Ramos (cell line): Measurements from ENCODE around the gene NTSR1.

Experiments
- in situ Hi-C: fragments of 300-500 bp; cut with MboI; formaldehyde crosslinking; loops from one replicate; pipeline ENCODE4 v1.14.3; 2022; ENCODE audit warnings: low sequenced_read_pairs; ENCODE audit not compliant: unreplicated experiment

The NTSR1 gene

DNA sequence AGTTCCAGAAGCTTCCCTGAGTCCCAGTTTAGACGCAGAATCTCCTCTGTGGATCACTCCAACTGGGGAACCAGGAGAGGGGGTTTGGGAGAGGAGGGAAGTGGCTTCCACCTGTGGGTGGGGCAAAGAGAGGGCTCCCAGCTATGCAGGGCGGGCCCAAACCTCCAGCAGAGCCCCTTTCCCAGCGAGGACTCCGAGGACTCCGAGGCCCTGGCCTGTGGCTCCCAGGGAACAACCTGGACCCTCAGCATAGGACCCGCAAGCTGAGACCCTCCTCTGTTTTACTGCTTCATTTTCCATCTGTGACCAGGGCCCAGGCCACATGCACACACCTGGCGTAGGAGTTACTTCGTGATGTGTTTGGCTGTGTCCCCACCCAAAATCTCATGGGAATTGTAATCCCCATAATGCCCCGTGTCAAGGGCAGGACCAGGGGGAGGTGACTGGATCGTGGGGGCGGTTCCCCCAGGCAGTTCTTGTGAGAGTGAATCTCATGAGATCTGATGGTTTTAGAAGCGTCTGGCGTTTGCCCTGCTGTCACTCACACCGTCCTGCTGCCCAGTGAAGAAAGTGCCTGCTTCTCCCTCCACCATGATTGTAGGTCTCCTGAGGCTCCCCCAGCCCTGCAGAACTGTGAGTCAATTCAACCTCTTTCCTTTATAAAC, 27.9 kb downstream of the NTSR1 start:
- in situ Hi-C loops, result no loop called here

DNA sequence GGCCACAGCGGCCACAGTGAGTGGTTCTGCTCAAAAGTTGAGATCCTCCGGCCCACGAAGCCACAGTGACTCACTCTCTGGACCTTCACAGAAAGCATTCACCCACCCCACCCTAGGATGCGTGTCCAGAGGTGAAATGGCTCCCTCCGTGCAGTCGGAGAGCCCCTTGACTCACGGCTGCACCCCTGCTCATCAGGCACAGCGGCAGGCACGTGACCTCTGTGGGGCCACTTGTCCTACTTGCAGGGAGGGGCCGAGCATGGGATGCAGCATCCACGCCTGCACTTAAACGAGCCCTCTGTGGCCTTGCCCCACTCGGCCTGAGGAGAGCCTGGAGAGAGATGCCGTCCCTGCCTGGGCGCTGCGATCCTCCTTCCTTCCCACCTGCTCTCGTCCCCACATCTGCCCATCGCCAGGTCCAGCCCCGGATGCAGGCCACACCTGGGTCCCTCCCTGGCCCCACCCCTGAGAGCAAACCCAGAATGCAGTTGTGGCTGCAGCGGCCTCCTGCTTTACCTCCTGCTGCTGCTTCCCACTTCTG, 28.7 kb downstream of the NTSR1 start:
- in situ Hi-C loops, result no loop called here

DNA sequence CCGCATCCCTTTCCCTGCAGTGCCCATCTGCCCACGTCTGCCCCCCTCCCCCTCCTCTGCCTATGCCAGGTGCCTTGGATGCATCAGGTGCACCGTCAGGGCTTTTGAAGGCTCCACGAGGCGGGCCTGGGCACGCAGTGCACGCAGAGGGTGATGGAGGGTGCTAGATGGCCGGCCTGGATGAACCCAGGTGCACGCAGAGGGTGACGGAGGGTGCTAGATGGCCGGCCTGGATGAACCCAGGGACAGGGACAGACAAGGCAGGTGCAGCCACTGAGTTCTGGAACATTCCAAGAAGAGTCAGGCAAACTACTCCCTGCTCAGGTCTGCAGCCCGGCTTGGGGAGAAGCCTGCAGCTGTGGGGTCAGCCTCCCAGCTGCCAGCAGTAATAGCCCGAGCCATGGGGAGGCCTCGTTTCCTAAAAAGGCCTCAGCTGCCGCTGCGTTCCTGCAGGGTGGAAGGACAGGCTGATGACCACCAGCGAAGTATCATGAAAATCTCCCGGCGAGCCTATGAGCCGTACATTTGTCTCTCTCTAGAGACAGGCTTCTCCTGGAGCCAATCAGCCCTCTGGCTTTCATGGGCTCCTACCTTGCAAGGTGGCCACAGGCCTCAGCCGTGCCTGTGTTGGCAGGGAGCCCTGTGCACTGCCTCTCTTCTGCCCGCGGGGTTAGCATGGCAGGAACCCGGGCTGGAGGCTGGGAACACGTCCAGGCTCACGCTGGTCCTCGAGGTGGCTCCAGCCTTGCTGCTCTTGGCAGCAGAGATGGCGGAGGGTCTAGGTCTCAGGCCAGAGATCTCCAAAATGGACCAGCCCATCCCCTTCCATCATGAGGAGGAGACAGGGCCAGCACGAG, 29.6 kb downstream of the NTSR1 start:
- in situ Hi-C loops, result no loop called here

DNA sequence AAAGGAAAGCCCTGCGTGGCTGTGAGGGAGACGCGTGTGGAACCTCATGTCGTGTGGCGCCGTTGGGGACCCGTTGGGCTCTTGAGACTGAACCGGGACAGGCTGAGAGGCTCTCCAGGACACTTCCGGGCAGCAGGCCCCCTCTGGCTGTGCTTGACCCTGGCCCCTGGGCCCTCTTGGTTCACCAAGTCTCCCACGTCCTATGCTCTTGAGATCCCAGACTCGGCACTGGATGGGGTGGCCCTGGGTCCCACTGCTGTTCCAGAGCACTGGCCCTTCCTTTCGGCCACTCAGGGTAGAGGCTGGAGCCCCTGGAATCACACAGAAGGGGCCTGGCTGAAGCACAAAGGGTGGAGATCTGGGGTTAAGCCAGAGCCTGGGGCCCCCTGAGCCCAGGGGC, 30.4 kb downstream of the NTSR1 start:
- in situ Hi-C loops, result no loop called here

DNA sequence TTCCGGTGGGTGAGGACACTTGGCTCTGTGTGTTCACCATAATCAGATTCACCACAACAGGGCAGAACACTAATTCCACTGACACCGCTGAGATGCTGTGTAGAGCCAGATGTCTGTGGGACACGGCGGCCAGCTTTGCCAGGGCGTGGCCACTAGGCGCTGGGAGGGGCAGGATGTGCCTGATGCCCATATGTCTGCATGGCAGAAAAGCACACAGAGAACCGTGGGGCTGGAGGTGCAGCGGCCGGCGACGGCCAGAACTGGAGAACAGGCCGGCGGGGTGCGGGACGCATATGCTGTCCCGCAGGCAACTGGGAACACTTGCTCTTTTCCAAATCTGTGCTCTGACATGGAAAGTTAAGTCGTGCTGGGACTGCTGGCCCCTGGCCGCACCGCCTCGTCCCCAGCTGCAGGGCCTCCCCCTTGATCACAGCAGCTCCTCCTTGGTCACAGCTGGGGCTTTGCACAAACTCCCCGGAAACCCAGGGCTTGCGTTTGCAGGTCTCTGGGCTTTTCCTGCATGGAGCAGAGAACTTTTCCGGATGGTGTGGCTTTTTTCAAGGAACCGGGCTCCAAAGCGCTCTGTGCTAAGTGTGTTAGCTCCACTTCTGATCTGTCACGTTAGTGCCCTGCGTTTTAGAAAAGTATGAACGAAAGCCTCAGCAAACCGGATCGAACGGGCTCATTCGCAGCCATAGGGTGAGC, 31.1 kb downstream of the NTSR1 start:
- in situ Hi-C loops, result no loop called here

DNA sequence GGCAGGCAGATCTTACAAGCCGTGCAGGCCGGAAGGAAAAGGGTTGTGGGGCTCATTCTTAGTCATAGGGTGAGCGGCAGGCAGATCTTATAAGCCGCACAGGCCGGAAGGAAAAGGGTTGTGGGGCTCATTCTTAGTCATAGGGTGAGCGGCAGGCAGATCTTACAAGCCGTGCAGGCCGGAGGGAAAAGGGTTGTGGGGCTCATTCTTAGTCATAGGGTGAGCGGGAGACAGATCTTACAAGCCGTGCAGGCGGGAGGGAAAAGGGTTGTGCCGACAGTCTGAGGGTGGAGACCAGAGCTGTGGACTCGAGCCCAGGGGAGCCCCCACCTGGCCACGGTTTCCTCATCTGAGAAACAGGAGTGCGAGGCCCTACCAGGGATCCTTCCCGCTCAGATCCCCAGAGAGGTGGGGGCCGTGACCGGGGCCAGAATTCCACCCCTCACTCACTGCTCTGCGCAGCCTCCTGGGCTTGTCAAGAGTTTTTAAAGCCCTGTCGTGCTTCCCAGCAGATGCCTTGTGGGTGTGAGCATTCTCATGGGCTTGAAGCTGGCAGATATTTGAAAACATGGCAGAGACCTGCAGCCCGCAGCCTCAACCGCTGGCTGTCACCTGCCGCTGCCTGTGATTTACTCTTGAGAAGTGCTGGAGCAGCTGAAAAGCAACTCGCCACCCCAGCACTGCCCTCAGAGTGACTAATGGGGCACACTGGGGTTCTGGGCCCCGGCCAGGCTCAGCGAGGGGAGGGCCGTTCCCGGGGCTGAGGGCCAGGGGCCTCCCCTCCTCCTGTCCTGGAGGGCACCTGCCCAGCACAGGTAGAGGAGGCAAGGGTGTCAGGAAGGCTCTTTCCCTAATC, 31.9 kb downstream of the NTSR1 start:
- in situ Hi-C loops, result no loop called here

DNA sequence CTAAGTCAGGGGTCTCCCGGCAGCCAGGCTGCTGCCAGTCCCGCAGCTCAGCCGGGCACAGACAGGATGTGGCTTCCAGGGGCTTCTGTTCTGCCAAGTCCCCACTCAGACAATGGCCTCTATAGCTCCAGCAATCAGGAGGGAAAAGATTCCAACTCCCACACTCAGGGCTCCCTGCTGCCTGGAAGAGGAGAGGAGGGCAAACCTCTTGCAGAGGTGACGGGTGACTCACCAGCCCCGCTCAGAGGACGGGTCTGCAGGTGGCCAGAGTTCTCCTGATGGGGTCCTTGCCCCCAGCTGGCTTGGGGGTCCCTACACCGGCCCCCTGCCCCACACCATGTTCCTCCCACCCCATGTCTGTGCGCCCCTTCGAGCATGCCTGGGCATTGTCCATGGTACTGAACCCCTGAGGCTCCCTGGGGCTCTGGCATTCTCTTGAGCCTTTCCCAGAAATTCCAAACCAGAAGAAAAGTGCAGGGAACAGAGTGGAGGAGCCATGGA, 32.6 kb downstream of the NTSR1 start:
- in situ Hi-C loops, result no loop called here

DNA sequence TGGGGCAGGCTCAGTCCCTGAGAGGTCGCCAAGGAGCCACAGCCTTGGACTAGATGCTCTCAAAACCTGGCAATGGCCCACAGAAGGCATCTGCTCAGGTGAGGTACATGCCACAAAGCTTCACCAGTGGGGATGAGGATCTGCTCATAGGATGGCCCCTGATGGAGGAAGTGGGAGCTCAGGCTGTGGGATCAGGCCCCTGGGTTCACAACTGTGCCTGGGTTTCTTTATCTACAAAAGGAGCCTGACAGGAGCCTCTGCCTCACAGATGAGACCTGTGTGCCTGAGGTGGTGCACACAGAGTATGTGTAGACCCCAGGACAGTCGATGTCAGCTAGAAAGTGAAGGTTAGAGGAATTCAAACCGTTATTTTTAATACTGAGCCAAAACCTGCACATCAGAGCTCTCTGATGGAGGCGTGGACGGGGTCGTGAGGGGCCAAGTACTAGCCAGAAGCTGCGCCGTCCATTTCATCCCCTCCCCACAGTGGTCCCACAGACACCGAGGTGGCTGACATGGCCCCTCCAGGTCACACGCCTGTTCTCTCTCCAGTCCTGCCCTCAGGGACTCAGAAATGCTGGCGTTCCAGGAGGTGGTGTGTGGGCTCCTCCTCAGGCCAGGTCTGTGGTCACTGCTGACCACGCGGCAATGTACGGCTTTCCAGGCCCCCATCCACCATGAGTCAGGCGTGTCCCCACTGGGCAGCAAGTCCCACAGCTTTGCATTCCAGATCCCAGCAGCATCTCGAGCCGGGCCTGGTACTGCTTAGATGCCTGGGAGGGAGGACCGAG, 33.3 kb downstream of the NTSR1 start:
- in situ Hi-C loops, result no loop called here

DNA sequence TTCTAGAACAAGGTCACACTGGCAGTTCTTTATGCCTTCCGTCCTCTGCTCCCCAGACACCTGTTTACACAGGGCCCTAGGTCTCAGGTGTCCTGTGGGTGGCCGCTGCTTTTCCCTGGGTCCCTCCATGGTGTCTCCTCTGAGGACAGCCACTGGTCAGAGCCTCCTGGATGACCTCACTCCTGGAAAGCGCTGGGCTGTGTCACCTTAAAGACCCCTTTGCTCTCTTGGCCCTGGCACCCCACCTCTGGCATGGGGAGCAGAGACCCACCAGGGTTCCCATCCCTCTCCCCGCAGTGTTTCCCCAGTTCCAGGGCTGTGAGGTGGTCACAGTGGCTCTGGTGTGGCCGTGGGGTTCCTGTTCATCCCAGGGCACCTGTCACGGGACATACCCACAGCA, 33.9 kb downstream of the NTSR1 start:
- in situ Hi-C loops, result no loop called here

DNA sequence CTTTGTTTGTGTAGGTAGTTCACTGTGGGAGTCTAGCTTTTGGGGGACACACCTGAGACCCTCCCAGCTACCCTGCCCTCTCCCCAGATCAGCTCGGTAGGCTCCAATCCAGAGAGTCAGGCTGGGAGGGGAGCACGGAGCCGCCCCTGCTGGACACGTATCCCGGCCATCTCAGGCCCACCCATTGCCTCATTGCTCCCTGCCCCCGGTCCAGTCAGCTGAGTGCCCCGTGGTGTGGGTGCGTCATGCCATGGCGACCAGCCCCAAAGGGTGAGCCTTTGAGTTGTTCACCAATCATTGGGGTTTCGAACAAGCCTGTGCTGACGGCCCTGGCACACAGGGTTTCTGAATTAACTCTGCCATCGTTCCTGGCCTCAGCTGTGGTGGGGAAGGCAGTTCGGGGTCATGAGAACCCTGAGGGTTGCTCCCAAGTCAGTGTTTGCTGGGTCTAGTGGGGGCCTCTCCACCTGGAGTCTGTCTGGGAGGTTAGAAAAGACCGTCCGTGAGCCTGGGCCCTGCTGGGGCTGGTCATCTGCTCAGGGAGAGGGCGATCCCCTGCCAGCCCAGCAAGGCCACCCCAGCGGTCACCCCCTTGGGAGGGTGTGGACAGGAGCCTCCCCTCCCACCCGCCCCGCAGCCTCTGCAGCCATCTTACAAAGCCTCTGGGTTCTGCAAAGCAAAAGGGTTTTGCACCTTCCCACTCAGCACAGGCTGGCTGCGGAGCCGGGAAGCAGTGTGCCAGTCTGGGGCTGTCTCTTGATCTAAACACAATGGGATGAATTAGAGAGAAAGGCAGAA, 34.5 kb downstream of the NTSR1 start:
- in situ Hi-C loops, result no loop called here

DNA sequence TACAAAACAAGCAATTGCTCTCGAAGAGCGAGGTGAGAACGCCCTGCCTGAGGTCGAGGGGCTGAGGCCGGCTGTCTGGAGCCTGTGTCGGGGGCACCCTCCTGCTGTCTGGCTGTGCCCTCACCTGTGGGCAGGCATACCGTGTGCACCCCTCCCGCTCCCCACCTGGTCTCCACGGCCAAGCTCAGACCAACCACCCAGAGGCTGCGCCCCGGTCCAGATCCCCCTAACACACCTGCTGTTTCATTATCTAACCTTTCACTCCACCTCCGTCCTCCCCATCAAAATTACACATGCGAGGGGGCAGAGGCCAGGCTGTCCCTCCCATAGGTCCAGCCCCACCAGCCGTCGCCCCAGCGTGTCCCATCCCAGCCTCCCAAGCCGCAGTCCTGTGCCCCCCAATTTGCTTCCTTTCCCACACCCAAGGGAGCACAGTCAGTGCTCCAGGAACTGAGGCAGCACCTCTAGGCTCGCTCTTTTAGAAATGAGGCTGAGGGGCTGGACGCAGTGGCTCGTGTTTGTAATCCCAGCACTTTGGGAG, 35.2 kb downstream of the NTSR1 start:
- in situ Hi-C loops, result no loop called here

DNA sequence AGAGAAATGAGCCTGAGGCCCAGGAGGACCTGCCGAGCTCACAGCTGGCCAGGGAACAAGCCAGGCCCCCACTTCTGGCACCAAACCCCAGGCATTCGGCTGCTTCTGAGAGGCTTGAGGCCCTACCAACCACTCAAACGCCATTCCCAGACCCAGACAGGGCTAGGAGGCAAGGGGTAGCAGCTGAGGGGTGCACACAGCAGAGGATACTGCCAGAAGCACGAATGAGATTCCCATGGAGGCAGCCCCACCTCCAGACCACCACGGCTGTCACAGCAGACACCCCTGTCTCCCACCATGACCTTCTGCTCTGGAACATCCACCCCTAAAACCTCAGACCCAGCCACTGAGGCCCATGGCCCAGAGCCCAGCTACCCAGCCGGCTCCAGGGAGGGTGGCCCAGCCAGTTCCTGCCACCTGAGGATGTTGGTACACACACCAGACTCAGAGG, 36.1 kb downstream of the NTSR1 start:
- in situ Hi-C loops, result no loop called here

DNA sequence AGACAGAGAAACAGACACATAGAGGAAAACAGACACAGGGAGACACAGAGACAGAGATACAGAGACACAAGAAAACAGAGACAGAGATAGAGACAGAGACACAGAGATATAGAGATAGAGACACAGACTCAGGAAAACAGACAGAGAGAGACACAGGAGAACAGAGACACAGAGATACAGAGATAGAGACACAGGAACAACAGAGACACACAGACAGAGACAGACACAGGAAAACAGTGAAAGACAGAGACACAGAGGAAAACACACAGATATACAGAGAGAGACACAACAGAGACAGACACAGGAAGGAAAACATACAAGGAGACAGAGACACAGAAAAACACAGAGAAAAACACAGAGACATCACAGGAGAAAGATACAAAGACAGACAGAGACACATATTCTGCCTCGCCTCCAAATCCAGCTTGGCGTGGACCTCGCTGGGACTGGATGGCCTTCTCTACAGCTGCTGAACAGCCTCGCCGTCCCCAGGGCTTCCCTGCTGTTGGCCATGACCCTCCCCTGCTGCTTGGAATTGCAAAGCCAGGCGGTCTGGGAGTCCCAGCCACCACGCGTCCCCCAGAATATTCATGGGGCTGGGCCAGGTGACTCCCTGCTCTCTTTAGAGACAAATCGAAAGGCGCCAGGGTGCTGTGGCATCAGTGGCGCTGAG, 36.8 kb downstream of the NTSR1 start:
- in situ Hi-C loops, result no loop called here

DNA sequence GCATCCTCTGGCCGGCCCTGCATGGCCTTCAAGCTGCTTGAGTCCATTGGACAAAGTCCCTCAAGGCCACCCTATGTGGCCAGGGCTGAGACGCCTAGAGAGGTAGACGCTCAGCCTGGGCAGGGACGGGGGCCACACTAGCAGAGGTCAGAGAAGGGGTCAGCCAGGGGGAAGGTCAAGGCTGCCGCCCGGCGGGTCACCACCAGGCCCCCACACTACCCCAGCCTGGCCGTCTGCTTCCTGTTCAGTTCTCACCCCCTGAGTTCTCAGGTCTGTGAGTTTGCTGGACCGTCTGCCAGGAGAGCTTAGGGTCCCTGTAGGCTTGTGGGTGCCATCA, 37.3 kb downstream of the NTSR1 start:
- in situ Hi-C loops, result no loop called here

DNA sequence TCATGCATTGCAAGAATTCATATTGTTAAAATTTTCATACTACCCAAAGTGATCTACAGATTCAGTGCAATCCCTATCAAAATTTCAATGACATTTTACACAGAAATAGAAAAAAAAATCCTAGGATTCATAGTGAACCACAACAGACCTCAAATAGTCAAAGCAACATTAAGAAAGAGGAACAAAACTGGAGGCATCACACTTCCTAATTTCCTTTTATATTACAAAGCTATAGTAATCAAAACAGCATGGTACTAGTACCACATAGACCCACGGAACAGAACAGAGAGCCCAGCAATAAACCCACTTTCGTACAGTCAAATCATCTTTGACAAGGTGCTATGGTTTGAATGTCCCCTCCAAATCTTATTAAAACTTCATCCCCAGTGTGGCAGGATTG, 39.7 kb downstream of the NTSR1 start:
- in situ Hi-C loops, result no loop called here

DNA sequence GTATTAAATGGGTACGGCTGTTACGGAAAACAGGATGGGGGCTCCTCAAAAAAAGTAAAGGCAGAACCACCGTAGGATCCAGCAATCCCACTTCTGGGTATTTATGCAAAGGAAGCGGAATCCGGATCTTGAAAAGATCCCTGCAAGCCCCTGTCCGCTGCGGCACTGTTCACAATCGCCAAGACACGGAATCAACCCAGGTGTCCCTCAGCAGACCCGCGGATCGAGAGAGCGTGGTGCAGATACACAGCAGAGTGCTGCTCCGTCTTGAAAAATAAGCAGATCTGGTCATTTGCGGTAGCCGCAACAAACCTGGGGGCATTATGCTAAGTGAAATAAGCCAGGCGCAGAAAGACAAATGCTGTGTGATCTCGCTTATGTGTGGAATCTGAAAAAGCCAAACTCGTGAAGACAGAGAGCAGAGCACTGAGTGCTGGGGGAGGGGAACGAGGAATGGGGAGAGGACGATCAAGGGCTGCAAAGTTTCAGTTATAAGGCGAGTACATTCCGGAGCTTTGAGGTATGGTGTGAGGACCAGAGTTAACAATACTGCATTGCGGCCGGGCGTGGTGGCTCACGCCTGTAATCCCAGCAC, 41.3 kb downstream of the NTSR1 start:
- in situ Hi-C loops, result no loop called here

DNA sequence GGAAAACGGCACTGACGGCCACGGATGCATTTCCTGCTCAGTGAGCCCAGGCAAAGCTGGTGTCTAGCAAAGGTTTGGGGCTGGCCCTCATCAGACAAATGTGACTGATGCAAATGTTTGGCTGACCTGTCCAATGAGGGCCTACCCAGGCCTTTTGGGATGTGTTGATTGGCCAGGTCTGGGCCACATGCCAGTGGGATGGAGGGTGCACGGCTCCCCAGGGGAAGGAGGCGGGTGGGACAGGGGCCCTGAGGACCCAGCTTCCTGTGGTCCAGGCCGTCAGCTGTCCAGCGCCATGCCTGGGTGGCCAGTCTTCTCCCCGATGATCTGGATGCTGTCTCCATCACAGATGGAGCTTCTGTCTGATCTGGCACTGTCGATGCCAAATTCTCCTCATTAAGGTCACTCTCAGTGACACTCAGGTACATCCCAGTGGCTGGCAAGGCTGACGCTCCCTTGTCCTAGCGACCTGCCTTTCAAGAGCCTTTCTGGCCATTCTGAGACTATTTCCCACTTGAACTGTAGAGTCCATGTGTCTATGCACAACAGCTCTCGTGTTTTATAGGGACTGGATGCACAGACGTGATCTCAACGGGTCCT, 43.0 kb downstream of the NTSR1 start:
- in situ Hi-C loops, result no loop called here
